GM19035 (cell line): Measurements from ENCODE around the gene FGF22.
"Not testable (repeated sequence)": the region's sequence is repeated elsewhere in the genome, so short reads cannot be mapped to it uniquely, and the experiment has no call there.

Source experiments
- ATAC-seq: cut with Tn5 transposase; IDR thresholded peaks from one replicate; pipeline ENCODE4 v1.9.1; 2021; ENCODE audit not compliant: unreplicated experiment

Gene FGF22

GRCh38 chr19:607301-608154, 32.2 kb upstream of the FGF22 start:
- no peak for ATAC-seq

- ATAC-seq = no peak
These were observed 31.3 kb upstream of the FGF22 start for GRCh38 chr19:608155-609003.

- ATAC-seq = no peak
These were observed 30.7 kb upstream of the FGF22 start for GRCh38 chr19:609004-609346.

- ATAC-seq = no peak
These were observed 29.4 kb upstream of the FGF22 start for GRCh38 chr19:610071-610800.

- ATAC-seq = no peak
These were observed 28.7 kb upstream of the FGF22 start for GRCh38 chr19:610801-611480.

- no peak for ATAC-seq
These were observed 28.2 kb upstream of the FGF22 start for GRCh38 chr19:611481-611868.

- no peak for ATAC-seq
These were observed 26.7 kb upstream of the FGF22 start for GRCh38 chr19:612941-613340.

- ATAC-seq = no peak
These were observed 25.7 kb upstream of the FGF22 start for GRCh38 chr19:613732-614567.

GRCh38 chr19:615619-616018, 24.1 kb upstream of the FGF22 start:
- ATAC-seq = no peak

GRCh38 chr19:616062-616700, 23.5 kb upstream of the FGF22 start:
- no peak for ATAC-seq

- no peak for ATAC-seq
These were observed 22.7 kb upstream of the FGF22 start for GRCh38 chr19:616747-617526.

GRCh38 chr19:617551-618246, 22.0 kb upstream of the FGF22 start:
- no peak for ATAC-seq

- no peak for ATAC-seq
These were observed 21.4 kb upstream of the FGF22 start for GRCh38 chr19:618247-618619.

- ATAC-seq = no peak
These were observed 20.9 kb upstream of the FGF22 start for GRCh38 chr19:618674-619285.

- no peak for ATAC-seq
These were observed 20.2 kb upstream of the FGF22 start for GRCh38 chr19:619286-620002.

GRCh38 chr19:620166-620862, 19.4 kb upstream of the FGF22 start:
- no peak for ATAC-seq

GRCh38 chr19:621191-621590, 18.5 kb upstream of the FGF22 start:
- not testable (repeated sequence) for ATAC-seq
